MM.1S (cell line): Measurements from ENCODE around the gene SIDT1.

ENCODE experiments used
- CTCF ChIP-seq: fragments of 300-600 bp; sonication (generic); IDR thresholded peaks from 2 replicates; pipeline ENCODE4 v1.5.1; 2016; ENCODE audit warnings: antibody characterized with exemption, low read length, mixed read lengths
- EZH2 ChIP-seq: fragments of 300-600 bp; sonication (generic); optimal IDR thresholded peaks from 2 replicates; pipeline ENCODE3; 2017; ENCODE audit warnings: low read depth, mild to moderate bottlenecking, antibody characterized with exemption, low read length, mixed read lengths
- EZH2phosphoT487 ChIP-seq: fragments of 300-600 bp; sonication (generic); IDR thresholded peaks from 2 replicates; pipeline ENCODE4 v1.6.1; 2018; ENCODE audit warnings: antibody characterized with exemption, low read length

- TF ChIP-seq CTCF (no peak), EZH2 (no peak), EZH2phosphoT487 (no peak)
Observed at GRCh38 chr3:113521981-113522380, 10.4 kb upstream of the SIDT1 start.
